Colonic mucosa (tissue), 4 donors: Measurements from ENCODE around the gene HDC. TPM values are rescaled to one million over a fixed set of nuclear protein-coding genes. Genes with fewer than 3 reads are reported as not detected.

Experiments
- DNase-seq: peaks from one replicate; pipeline ENCODE4 v3.0.0-alpha.2; 2020
- H3K27ac ChIP-seq: fragments of 200-600 bp; one replicate; pipeline ENCODE4 v1.8.0; 2021
- H3K27me3 ChIP-seq: fragments of 200-600 bp; one replicate; pipeline ENCODE4 v1.8.0; 2021
- H3K36me3 ChIP-seq: fragments of 200-600 bp; one replicate; pipeline ENCODE4 v1.8.0; 2021
- H3K4me1 ChIP-seq: fragments of 200-600 bp; one replicate; pipeline ENCODE4 v1.8.0; 2021; ENCODE audit warnings: mild to moderate bottlenecking
- H3K4me3 ChIP-seq: fragments of 200-600 bp; one replicate; pipeline ENCODE4 v1.8.0; 2021
- H3K9ac ChIP-seq, 2 donors: one replicate each; pipeline ENCODE4 v1.7.0; 2013; ENCODE audit warnings: control low read depth in 2 of 2, low read depth in 2 of 2, low read length in 2 of 2
- H3K9me3 ChIP-seq: fragments of 200-600 bp; one replicate; pipeline ENCODE4 v1.8.0; 2021
- intact Hi-C: fragments of 100-400 bp; cut with DNase I; formaldehyde crosslinking; loops from one replicate; pipeline ENCODE4 v1.14.1; 2022
- total RNA-seq, 2 donors: library from RNA; stranded (reverse); fragmentation: NEBNext Ultra II Directional in 1 of 2; extraction: Animal tissue kit (Norgen Biotek cat#: 25700) in 1 of 2; gene quantifications; one replicate each; pipeline ENCODE4 v1.2.1, GENCODE V29; 2021
- TF ChIP-seq, protein P1 (sequence below): fragments of 200-600 bp; IDR thresholded peaks from one replicate; pipeline ENCODE4 v1.8.0; 2022; ENCODE audit warnings: antibody characterized with exemption, mild to moderate bottlenecking
- donor health status: healthy.
- donor health status: DM: no; HTN: no; CAD: no.
- donor health status: DM: no; HTN: no; CAD: no.

The HDC gene
- total RNA-seq, 2 donors from 2014 or later: 2.0 to 4.1 TPM

- intact Hi-C loops: no loop called here
- H3K27ac ChIP-seq: no peak overlapping the region
- H3K27me3 ChIP-seq: no peaks in the 10 kb centered on the region
- no peak overlapping the region for H3K9ac ChIP-seq
- no peaks in the 10 kb centered on the region for H3K9me3 ChIP-seq
- no peaks in the 10 kb centered on the region for H3K36me3 ChIP-seq
- TF ChIP-seq, protein P1, sequence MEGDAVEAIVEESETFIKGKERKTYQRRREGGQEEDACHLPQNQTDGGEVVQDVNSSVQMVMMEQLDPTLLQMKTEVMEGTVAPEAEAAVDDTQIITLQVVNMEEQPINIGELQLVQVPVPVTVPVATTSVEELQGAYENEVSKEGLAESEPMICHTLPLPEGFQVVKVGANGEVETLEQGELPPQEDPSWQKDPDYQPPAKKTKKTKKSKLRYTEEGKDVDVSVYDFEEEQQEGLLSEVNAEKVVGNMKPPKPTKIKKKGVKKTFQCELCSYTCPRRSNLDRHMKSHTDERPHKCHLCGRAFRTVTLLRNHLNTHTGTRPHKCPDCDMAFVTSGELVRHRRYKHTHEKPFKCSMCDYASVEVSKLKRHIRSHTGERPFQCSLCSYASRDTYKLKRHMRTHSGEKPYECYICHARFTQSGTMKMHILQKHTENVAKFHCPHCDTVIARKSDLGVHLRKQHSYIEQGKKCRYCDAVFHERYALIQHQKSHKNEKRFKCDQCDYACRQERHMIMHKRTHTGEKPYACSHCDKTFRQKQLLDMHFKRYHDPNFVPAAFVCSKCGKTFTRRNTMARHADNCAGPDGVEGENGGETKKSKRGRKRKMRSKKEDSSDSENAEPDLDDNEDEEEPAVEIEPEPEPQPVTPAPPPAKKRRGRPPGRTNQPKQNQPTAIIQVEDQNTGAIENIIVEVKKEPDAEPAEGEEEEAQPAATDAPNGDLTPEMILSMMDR: no peak
- H3K4me1 ChIP-seq: no peaks in the 10 kb centered on the region
- no peak overlapping the region for H3K4me3 ChIP-seq
- no peak for DNase-seq
Observed at GRCh38 chr15:50227076-50227475, 38.5 kb downstream of the HDC start.

DNA sequence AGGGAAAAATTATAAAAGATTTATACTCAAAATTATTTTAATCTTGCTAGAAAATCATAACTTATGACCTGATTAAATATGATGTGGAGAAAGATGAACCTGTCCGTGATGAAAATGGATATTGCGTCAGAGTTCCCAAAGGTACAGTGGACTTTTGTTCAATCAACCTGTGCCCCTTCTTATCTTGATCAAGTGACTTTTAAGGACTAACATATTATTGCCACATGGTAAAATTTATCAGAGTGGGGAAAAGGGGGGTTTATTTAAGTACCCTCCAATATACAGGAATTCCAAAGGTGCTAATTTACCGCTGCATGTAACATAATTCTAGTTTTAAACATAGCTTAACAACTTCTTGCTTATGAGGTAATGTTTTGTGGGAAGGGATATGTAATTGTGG is 39.6 kb downstream of the HDC start:
- H3K27me3 ChIP-seq: no peaks in the 10 kb centered on the region

DNA sequence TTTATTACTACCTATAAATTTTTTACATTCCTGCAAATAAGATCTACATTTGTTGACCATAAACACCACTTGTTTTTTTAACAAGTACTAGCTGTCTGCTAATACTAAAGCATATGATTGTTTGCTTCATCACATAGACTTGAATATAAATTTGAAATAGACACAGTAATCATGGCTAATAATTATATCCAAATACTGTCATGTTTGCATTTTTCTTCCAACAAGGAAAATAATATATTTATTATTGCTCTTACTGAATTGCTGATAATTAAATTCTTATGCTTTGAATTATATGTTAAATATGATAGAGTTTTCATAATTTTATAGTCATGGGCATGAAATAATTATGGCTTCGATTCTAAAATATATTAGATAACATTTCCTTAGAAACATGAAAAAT is 40.5 kb downstream of the HDC start:
- H3K27me3 ChIP-seq: no peaks in the 10 kb centered on the region
- no peaks in the 10 kb centered on the region for H3K9me3 ChIP-seq
- no peak for DNase-seq
- H3K4me3 ChIP-seq: no peak overlapping the region
- H3K36me3 ChIP-seq: no peaks in the 10 kb centered on the region
- no peak overlapping the region for H3K27ac ChIP-seq
- intact Hi-C loops: no loop called here
- H3K9ac ChIP-seq: no peak overlapping the region
- TF ChIP-seq, protein P1: no peak
- H3K4me1 ChIP-seq: no peaks in the 10 kb centered on the region

More for the DNA sequence above, 39.6 kb downstream of the HDC start:
- intact Hi-C loops: no loop called here
- Histone ChIP-seq H3K9ac (no peak overlapping the region), H3K4me1 (no peaks in the 10 kb centered on the region), H3K9me3 (no peaks in the 10 kb centered on the region), H3K4me3 (no peak overlapping the region), H3K27ac (no peak overlapping the region), H3K36me3 (no peaks in the 10 kb centered on the region)
- no peak for DNase-seq
- TF ChIP-seq, protein P1: no peak

GRCh38 chr15:50224606-50225005 is 40.9 kb downstream of the HDC start:
- Histone ChIP-seq H3K9me3 (no peaks in the 10 kb centered on the region), H3K27me3 (no peaks in the 10 kb centered on the region), H3K4me3 (no peak overlapping the region), H3K27ac (no peak overlapping the region), H3K9ac (no peak overlapping the region), H3K36me3 (no peaks in the 10 kb centered on the region), H3K4me1 (no peaks in the 10 kb centered on the region)
- TF ChIP-seq, protein P1: no peak
- DNase-seq: no peak
- intact Hi-C loops: no loop called here

DNA sequence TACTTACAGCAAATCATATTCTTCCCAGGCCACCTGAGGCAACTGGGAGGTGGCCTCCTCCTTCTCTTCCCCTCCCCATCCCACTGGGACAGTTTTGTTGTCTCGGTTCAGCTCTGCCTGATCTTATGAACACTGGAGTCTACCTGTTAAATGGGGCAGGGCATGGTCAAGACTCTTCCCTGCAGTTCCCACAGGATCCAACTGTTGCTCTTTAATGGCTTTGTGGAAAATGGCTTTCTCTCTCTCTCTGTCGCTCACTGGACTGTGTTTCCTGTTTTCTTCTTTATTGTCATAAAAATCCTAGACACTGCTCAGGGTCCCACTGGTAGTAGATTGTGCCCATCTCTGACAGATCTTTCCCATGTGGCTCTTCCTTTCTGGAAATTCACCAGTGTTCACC is 43.3 kb downstream of the HDC start:
- no peaks in the 10 kb centered on the region for H3K4me1 ChIP-seq
- intact Hi-C loops: no loop called here
- no peak for DNase-seq
- H3K4me3 ChIP-seq: no peak overlapping the region
- no peak overlapping the region for H3K27ac ChIP-seq
- H3K9me3 ChIP-seq: no peaks in the 10 kb centered on the region
- no peak overlapping the region for H3K9ac ChIP-seq
- H3K36me3 ChIP-seq: no peaks in the 10 kb centered on the region
- TF ChIP-seq, protein P1: no peak
- no peaks in the 10 kb centered on the region for H3K27me3 ChIP-seq

GRCh38 chr15:50219820-50220219 is 45.7 kb downstream of the HDC start:
- H3K9me3 ChIP-seq: no peaks in the 10 kb centered on the region

More at GRCh38 chr15:50219820-50220219, 45.7 kb downstream of the HDC start:
- no peak overlapping the region for H3K4me3 ChIP-seq
- H3K27ac ChIP-seq: no peak overlapping the region
- DNase-seq: no peak
- H3K9ac ChIP-seq: no peak overlapping the region
- TF ChIP-seq, protein P1: no peak
- no peaks in the 10 kb centered on the region for H3K27me3 ChIP-seq
- intact Hi-C loops: no loop called here
- no peaks in the 10 kb centered on the region for H3K36me3 ChIP-seq
- no peaks in the 10 kb centered on the region for H3K4me1 ChIP-seq
